ENCODE measurements around the gene UMODL1. TPM values are rescaled to one million over a fixed set of nuclear protein-coding genes. Genes with fewer than 3 reads are reported as not detected.

The UMODL1 gene
- total RNA-seq, 2 donors from 2014 or later = not detected

- ATAC-seq = no peak
- no peak for DNase-seq
- intact Hi-C loops (cut with DNase I) = no loop called here
These were observed 49.2 kb downstream of the UMODL1 start for GRCh38 chr21:42120101-42120902.

- DNase-seq (no peak), ATAC-seq (no peak)
- intact Hi-C loops (cut with DNase I) = no loop called here
These were observed 49.9 kb downstream of the UMODL1 start for GRCh38 chr21:42120903-42121535.

- intact Hi-C loops (cut with DNase I) = no loop called here
- DNase-seq = no peak
- ATAC-seq = no peak
These were observed 50.7 kb downstream of the UMODL1 start for GRCh38 chr21:42121794-42122193.

- ATAC-seq (no peak), DNase-seq (no peak)
- intact Hi-C loops (cut with DNase I) = no loop called here
These were observed 51.3 kb downstream of the UMODL1 start for GRCh38 chr21:42122398-42122797.

- intact Hi-C loops (cut with DNase I) = no loop called here
- ATAC-seq = no peak
- no peak for DNase-seq
These were observed 51.7 kb downstream of the UMODL1 start for GRCh38 chr21:42122808-42123207.

GRCh38 chr21:42123219-42123908 lies 52.2 kb downstream of the UMODL1 start:
- no peak for DNase-seq
- no peak for ATAC-seq
- intact Hi-C loops (cut with DNase I) = no loop called here

- DNase-seq (no peak), ATAC-seq (no peak)
- intact Hi-C loops (cut with DNase I) = no loop called here
These were observed 53.0 kb downstream of the UMODL1 start for GRCh38 chr21:42124081-42124480.

- ATAC-seq = no peak
- no peak for DNase-seq
- intact Hi-C loops (cut with DNase I) = no loop called here
These were observed 53.9 kb downstream of the UMODL1 start for GRCh38 chr21:42124826-42125570.

GRCh38 chr21:42125571-42126544 lies 54.7 kb downstream of the UMODL1 start:
- no peak for ATAC-seq
- no peak for DNase-seq
- intact Hi-C loops (cut with DNase I) = no loop called here

- DNase-seq (no peak), ATAC-seq (no peak)
- intact Hi-C loops (cut with DNase I) = no loop called here
These were observed 56.3 kb downstream of the UMODL1 start for GRCh38 chr21:42127164-42128150.

- intact Hi-C loops (cut with DNase I) = no loop called here
- DNase-seq = no peak
- ATAC-seq = no peak
These were observed 58.5 kb downstream of the UMODL1 start for GRCh38 chr21:42129300-42130266.

- intact Hi-C loops (cut with DNase I) = no loop called here
- DNase-seq (no peak), ATAC-seq (no peak)
These were observed 59.3 kb downstream of the UMODL1 start for GRCh38 chr21:42130441-42130840.

GRCh38 chr21:42132183-42132582 lies 61.1 kb downstream of the UMODL1 start:
- intact Hi-C loops (cut with DNase I) = no loop called here
- DNase-seq = no peak
- ATAC-seq = no peak

- intact Hi-C loops (cut with DNase I) = no loop called here
- no peak for ATAC-seq
These were observed 62.0 kb downstream of the UMODL1 start for GRCh38 chr21:42133131-42133530.

GRCh38 chr21:42135386-42136052 lies 64.4 kb downstream of the UMODL1 start:
- intact Hi-C loops (cut with DNase I) = no loop called here
- no peak for DNase-seq
- ATAC-seq = peak in 1 of 2 donors; percentile 44

More at GRCh38 chr21:42133131-42133530, 62.0 kb downstream of the UMODL1 start:
- DNase-seq = no peak
